Measurements from ENCODE around the gene KCNA10.

Gene KCNA10

GRCh38 chr1:110495926-110496600 is 22.9 kb downstream of the KCNA10 start:
- H3K9me3 Mint-ChIP-seq = no peaks in the 10 kb centered on the region
- no peak overlapping the region for H3K4me3 Mint-ChIP-seq
- no peaks in the 10 kb centered on the region for H3K36me3 Mint-ChIP-seq (ENCODE audit: low read depth)
- H3K4me1 Mint-ChIP-seq (ENCODE audit: low read depth) = no peaks in the 10 kb centered on the region
- no peak overlapping the region for H3K27ac Mint-ChIP-seq
- H3K27me3 Mint-ChIP-seq = no peaks in the 10 kb centered on the region

- Mint-ChIP-seq H3K36me3 (ENCODE audit: low read depth) (no peaks in the 10 kb centered on the region), H3K4me3 (no peak overlapping the region), H3K9me3 (no peaks in the 10 kb centered on the region), H3K27me3 (no peaks in the 10 kb centered on the region), H3K4me1 (ENCODE audit: low read depth) (no peaks in the 10 kb centered on the region), H3K27ac (no peak overlapping the region)
Observed at GRCh38 chr1:110494522-110495406, 24.2 kb downstream of the KCNA10 start.

DNA sequence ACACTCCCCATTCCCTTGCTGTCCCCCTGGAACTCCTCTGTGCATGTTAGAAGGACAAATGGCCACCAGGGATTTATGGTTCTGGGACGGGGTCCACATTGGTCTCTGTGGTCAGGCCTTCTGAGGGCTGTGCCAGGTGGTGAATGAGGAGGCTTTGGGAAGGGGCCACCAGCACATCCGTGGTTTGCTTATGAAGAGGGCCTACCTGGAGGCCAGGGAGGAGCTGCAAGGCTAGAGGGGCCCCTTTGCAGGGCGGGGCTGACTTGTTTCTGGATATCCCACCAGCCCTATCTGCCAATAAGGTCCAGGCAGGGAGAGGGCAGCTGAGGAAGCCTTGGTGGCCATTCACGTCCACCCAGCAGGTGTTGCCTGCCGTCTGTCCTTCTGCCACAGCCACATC is 24.9 kb downstream of the KCNA10 start:
- no peaks in the 10 kb centered on the region for H3K4me1 Mint-ChIP-seq (ENCODE audit: low read depth)
- H3K27ac Mint-ChIP-seq = no peak overlapping the region
- no peaks in the 10 kb centered on the region for H3K36me3 Mint-ChIP-seq (ENCODE audit: low read depth)
- H3K4me3 Mint-ChIP-seq = no peak overlapping the region
- no peaks in the 10 kb centered on the region for H3K27me3 Mint-ChIP-seq
- H3K9me3 Mint-ChIP-seq = no peaks in the 10 kb centered on the region

DNA sequence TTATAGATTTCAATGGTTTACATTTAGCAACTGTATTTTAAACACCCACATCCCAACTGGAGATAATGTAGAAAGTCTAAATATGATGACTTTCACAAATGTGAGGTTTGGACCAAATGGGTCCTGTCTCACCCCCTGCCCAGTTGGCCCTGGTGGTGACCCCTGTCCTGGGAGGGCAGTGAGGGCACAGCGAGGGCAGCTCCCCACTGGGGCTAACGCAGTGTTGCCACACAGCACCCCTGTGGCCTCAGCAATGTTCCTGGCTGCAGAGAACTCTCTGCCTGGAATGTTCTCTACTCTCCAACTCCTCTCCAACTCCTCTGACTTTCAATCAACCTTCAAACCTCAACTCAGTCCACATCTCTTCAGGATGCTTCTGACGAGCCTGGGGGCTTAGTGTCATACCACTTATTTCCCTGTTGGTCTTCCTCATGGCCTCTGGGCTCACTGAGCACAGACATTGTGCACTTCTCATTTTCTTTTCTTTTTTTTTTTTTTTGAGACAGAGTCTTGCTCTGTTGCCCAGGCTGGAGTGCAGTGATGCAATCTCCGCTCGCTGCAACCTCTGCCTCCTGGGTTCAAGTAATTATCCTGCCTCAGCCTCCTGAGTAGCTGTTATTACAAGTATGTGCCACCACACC is 25.8 kb downstream of the KCNA10 start:
- Mint-ChIP-seq H3K4me3 (no peak overlapping the region), H3K36me3 (ENCODE audit: low read depth) (no peaks in the 10 kb centered on the region), H3K4me1 (ENCODE audit: low read depth) (no peaks in the 10 kb centered on the region), H3K27ac (no peak overlapping the region), H3K9me3 (no peaks in the 10 kb centered on the region), H3K27me3 (no peaks in the 10 kb centered on the region)

- Mint-ChIP-seq H3K4me3 (no peak overlapping the region), H3K9me3 (no peaks in the 10 kb centered on the region), H3K27ac (no peak overlapping the region), H3K36me3 (ENCODE audit: low read depth) (no peaks in the 10 kb centered on the region), H3K27me3 (no peaks in the 10 kb centered on the region), H3K4me1 (ENCODE audit: low read depth) (no peaks in the 10 kb centered on the region)
Observed at GRCh38 chr1:110492573-110492972, 26.4 kb downstream of the KCNA10 start.

- Mint-ChIP-seq H3K36me3 (ENCODE audit: low read depth) (no peaks in the 10 kb centered on the region), H3K27ac (no peak overlapping the region), H3K27me3 (no peaks in the 10 kb centered on the region), H3K4me3 (no peak overlapping the region), H3K4me1 (ENCODE audit: low read depth) (no peaks in the 10 kb centered on the region), H3K9me3 (no peaks in the 10 kb centered on the region)
Observed at GRCh38 chr1:110490791-110491451, 28.1 kb downstream of the KCNA10 start.

GRCh38 chr1:110489973-110490542 is 28.9 kb downstream of the KCNA10 start:
- Mint-ChIP-seq H3K27me3 (peaks cover 2% of the 10 kb centered on the region), H3K27ac (no peak overlapping the region), H3K9me3 (no peaks in the 10 kb centered on the region), H3K36me3 (ENCODE audit: low read depth) (no peaks in the 10 kb centered on the region), H3K4me3 (no peak overlapping the region), H3K4me1 (ENCODE audit: low read depth) (no peaks in the 10 kb centered on the region)

DNA sequence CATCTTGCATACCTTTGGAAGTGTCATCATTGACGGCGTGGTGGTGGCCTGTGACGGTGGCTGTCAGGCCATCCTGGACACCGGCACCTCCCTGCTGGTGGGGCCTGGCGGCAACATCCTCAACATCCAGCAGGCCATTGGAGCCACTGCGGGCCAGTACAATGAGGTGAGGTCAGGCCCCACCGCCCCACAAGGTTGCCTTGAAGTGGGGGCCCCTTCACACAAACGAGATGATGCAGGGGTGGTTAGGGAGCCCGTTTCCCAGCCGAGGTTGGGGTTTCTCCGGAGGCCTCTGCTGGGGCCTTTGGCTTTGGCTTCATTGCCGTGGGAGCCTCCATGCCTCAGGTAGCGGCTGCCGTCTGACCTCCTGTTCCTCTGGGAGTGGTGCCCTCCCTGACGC is 29.6 kb downstream of the KCNA10 start:
- Mint-ChIP-seq H3K36me3 (ENCODE audit: low read depth) (no peaks in the 10 kb centered on the region), H3K4me1 (ENCODE audit: low read depth) (no peaks in the 10 kb centered on the region), H3K27me3 (peaks cover 4% of the 10 kb centered on the region), H3K9me3 (no peaks in the 10 kb centered on the region), H3K4me3 (no peak overlapping the region), H3K27ac (no peak overlapping the region)

DNA sequence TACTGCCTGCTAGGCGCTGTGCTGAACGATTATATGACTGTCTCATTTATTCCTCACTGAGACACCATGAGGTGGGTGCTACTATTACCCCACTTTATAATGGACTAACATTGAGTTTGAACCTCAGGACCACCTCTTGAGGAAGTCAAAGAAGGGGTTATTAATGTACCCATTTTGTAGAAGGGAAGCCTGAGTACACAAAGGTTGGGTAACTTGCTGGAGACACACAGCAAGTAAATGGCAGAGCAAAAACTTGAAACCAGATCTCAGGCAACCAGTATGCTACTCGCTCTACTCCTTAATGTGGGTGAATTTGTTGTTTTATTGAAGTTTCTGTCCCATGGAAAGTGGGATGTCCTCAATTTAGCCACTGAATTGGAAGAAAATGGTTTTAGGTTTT is 30.1 kb downstream of the KCNA10 start:
- Mint-ChIP-seq H3K27ac (no peak overlapping the region), H3K4me1 (ENCODE audit: low read depth) (no peaks in the 10 kb centered on the region), H3K36me3 (ENCODE audit: low read depth) (no peaks in the 10 kb centered on the region), H3K27me3 (peaks cover 4% of the 10 kb centered on the region), H3K4me3 (no peak overlapping the region), H3K9me3 (no peaks in the 10 kb centered on the region)

- Mint-ChIP-seq H3K27me3 (peaks cover 7% of the 10 kb centered on the region), H3K27ac (no peak overlapping the region), H3K4me3 (no peak overlapping the region), H3K36me3 (ENCODE audit: low read depth) (no peaks in the 10 kb centered on the region), H3K9me3 (no peaks in the 10 kb centered on the region), H3K4me1 (ENCODE audit: low read depth) (no peaks in the 10 kb centered on the region)
Observed at GRCh38 chr1:110488161-110488560, 30.8 kb downstream of the KCNA10 start.

DNA sequence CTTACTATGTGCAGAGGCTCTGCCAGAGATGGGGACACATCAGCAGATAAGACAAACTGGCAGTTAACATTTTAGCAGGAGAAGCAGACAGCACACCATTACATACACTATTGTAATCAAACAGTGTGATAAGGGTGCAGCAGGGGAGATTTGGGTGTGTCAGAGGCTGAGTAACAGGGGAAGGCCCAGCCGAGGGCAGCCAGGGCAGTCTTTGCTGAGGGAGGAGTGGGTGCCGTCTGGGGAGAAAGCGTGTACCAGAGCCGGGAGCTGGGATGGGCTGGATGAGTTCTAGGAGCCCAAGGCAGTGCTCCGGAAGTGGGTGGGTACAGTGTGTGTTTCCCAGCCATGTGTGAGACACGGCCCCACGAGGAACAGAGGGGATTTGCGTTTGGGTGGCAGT is 31.2 kb downstream of the KCNA10 start:
- H3K4me3 Mint-ChIP-seq = no peak overlapping the region
- H3K4me1 Mint-ChIP-seq (ENCODE audit: low read depth) = no peaks in the 10 kb centered on the region
- no peaks in the 10 kb centered on the region for H3K9me3 Mint-ChIP-seq
- no peaks in the 10 kb centered on the region for H3K36me3 Mint-ChIP-seq (ENCODE audit: low read depth)
- H3K27me3 Mint-ChIP-seq = peaks cover 7% of the 10 kb centered on the region
- no peak overlapping the region for H3K27ac Mint-ChIP-seq

GRCh38 chr1:110485725-110486124 is 33.2 kb downstream of the KCNA10 start:
- no peaks in the 10 kb centered on the region for H3K9me3 Mint-ChIP-seq
- H3K27ac Mint-ChIP-seq = no peak overlapping the region
- no peaks in the 10 kb centered on the region for H3K36me3 Mint-ChIP-seq (ENCODE audit: low read depth)
- peaks cover 7% of the 10 kb centered on the region for H3K27me3 Mint-ChIP-seq
- H3K4me3 Mint-ChIP-seq = no peak overlapping the region
- no peaks in the 10 kb centered on the region for H3K4me1 Mint-ChIP-seq (ENCODE audit: low read depth)

DNA sequence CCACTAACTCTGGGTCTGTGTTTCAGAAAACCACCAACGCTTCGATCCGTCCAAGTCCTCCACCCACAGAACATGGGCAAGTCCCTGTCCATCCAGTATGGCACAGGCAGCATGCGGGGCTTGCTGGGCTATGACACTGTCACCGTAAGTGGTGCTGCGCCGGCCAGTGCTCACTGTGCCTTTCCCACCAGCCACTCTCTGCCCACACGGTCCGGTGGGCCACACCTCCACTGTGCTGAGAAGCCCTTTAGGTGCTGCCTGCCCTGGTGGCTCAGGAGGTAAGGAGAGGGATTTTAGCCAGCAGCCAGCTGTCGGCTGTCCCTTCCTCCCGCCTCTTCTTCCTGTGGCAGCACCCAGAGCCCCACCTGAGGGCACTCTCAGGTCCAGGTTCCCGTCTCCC is 34.2 kb downstream of the KCNA10 start:
- no peak overlapping the region for H3K27ac Mint-ChIP-seq
- H3K4me1 Mint-ChIP-seq (ENCODE audit: low read depth) = no peaks in the 10 kb centered on the region
- H3K27me3 Mint-ChIP-seq = peaks cover 7% of the 10 kb centered on the region

GRCh38 chr1:110483308-110483685 is 35.7 kb downstream of the KCNA10 start:
- Mint-ChIP-seq H3K9me3 (no peaks in the 10 kb centered on the region), H3K4me1 (ENCODE audit: low read depth) (no peaks in the 10 kb centered on the region)

More for the DNA sequence above, 34.2 kb downstream of the KCNA10 start:
- Mint-ChIP-seq H3K9me3 (no peaks in the 10 kb centered on the region), H3K36me3 (ENCODE audit: low read depth) (no peaks in the 10 kb centered on the region), H3K4me3 (no peak overlapping the region)

More at GRCh38 chr1:110483308-110483685, 35.7 kb downstream of the KCNA10 start:
- Mint-ChIP-seq H3K36me3 (ENCODE audit: low read depth) (no peaks in the 10 kb centered on the region), H3K27me3 (peaks cover 7% of the 10 kb centered on the region), H3K27ac (no peak overlapping the region), H3K4me3 (no peak overlapping the region)

Data from stimulated activated naive CD8-positive, alpha-beta T cell treated with anti-CD3 and anti-CD28 coated beads, Interleukin-15, Interleukin-2, amounts not matched to agents 100 ng/mL and 50 ng/mL, for 24 hours (primary cell).